Measurements from ENCODE around the gene RPTOR.

The RPTOR gene

GRCh38 chr17:80839970-80840369, 295.3 kb downstream of the RPTOR start:
- no peak for FAIRE-seq

- FAIRE-seq: no peak
These were observed 297.9 kb downstream of the RPTOR start for GRCh38 chr17:80842456-80843013.

GRCh38 chr17:80843741-80844156, 299.1 kb downstream of the RPTOR start:
- FAIRE-seq: no peak

DNA sequence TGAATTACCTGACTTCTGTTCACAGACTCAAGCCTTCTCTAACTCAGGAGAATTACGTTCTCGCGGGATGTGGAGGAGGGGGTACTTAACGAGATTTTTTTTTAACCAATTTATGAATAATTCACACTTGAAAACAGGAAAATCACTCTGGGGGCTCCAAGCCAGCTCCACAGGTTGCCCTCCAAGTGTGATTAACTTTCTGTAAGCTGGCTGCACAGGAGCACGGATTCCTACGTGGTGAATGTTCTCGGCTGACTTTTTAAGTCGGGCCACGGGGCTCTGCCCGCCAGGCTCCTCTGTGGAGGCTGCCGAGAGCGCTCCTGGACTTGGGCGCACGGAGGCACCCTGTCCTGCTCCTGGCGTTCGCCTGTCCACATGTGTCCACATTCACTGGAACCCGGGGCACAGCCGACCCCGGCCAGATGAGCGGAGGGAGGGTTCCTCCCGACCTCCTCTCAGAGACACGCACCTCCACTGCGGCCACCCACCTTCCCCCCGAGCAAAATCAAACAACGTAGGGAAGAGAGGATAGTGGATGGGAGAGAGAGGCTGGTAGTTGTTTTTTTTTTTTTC, 299.9 kb downstream of the RPTOR start:
- FAIRE-seq: no peak

GRCh38 chr17:80845069-80845862, 300.6 kb downstream of the RPTOR start:
- FAIRE-seq: no peak

- FAIRE-seq: no peak
These were observed 301.4 kb downstream of the RPTOR start for GRCh38 chr17:80845863-80846671.

DNA sequence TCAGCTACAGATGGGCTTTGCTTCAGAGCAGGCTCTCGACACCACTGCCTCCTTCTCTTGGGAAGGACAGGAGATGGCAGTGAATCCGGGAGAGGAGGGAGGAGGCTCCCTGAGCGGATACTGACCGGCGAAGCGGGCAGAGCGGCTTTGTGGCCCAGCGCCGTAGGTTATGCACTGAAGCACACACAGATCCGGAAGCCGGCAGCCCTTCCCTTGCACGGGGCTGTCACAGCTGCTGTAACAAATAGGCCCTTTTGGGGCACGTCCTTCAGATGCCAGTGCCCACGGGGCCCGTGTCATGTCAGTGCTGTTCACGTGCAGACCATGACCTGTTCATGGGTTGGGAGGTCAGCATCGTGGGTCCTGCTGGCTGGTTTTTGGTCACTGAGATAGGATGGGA, 302.3 kb downstream of the RPTOR start:
- FAIRE-seq: no peak

DNA sequence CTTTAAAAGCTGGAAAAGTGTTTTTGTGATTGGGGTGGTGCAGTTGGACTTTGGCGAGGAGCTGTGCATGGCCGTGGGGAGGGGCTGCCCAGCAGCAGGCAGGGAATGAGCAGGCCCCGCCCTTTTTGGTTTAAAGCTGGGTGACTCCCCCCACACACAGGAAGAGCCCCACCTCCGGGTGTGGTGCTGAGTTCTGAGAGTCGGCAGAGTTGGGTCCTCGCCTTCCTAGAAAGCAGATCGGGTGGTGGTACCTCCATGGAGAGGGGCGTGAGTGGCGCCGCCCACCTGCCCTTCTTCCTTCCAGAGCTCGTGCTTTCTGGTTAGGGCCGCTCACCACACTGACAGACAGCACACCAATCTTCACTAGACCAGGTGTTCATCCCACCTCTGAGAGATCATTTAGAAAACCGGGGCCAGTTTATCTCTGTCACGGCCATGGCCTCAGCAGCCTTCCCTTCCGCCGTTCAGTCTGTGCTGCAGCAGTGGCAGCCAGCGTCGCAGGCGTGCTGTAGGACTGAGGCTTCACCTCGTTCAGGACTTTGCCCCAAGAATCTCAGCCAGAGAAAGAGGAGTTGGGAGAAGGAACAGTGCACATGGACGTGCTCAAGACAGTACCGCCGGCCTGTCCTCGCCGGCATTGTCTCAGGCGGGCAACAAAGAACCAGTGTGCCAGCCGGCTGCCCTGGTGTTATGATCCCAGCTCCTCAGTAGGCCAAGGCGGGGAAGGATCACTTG, 303.0 kb downstream of the RPTOR start:
- FAIRE-seq: no peak

DNA sequence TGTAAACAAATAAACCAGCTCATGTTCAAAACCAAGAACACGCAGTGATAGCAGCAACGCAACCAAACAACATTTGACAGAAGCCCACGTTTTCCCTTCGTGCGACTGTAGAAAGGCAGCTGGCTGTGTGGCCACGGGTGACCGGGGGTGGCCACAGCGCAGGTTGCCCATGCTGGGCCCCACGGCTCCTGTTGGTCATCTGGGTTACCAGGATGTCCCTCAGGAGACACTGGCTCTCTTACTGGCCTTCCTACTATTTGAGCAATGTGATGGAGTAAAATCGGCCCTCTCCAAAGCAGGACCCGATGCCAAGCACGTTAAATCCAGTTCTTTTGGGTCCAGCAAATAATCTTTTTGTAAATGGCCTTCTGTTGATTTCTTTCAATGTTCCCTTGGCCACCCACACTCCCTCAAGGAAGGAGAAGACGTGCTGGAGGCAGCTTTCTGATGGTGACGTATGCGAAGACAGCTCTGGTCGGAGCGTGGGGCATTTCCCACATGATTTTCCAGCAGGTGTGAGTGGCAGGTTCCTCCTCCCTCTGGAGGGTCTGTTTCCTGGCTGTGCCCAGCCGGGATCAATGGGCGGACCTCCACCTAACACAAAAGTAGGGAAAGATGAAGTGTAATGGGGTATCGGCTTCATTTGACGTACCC, 303.9 kb downstream of the RPTOR start:
- FAIRE-seq: no peak

DNA sequence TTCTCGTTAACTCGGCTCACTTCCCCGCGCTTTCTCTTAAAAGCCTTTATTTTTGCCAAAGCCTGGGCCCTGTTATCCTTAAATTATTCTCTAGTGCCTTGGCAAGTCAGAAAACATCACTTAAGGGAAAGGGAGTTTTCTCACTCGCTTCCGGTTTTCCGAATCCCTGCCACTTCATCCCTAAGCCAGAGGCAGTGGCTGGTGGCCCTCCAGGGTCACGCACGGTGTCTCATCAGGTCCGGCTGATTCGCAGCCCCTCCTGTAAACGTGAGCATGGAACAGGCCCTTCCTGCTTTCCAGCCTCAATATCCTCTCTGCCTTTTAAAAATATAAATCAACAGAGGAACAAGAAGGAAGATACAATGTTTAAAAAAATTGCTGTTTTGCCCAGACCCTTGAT, 304.5 kb downstream of the RPTOR start:
- no peak for FAIRE-seq

DNA sequence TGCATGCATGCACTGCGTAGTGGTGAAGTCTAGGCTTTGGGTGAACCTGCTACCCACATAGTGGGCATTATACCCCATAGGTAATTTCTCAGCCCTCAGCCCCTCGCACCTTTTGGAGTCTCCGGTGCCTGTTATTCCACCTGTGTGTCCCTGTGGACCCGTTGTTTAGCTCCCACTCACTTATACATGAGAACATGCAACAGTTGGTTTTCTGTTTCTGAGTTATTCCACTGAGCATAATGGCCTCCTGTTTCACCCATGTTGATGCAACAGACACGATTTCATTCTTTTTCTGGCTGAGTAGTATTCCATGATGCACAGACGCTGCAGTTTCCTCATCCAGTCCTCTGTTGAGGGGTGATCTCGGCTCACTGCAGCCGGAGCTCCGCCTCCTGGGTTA, 305.5 kb downstream of the RPTOR start:
- no peak for FAIRE-seq

DNA sequence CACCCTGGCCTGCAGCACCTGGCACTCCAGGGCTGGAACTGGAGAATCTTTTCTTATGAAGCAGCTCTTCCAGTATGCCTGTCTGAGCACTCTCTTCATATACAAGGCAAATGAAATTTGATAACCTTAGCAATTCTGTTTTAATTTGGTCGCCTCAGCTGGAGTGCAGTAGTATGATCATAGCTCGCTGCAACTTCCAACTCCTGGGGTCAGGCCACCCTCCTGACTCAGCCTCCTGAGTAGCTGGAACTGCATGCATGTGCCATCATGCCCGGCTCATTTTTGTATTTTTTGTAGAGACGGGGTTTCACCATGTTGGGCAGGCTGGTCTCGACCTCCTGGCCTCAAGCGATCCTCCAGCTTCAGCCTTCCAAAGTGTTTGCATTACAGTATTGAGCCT, 306.2 kb downstream of the RPTOR start:
- no peak for FAIRE-seq

- no peak for FAIRE-seq
These were observed 306.8 kb downstream of the RPTOR start for GRCh38 chr17:80851277-80851925.

DNA sequence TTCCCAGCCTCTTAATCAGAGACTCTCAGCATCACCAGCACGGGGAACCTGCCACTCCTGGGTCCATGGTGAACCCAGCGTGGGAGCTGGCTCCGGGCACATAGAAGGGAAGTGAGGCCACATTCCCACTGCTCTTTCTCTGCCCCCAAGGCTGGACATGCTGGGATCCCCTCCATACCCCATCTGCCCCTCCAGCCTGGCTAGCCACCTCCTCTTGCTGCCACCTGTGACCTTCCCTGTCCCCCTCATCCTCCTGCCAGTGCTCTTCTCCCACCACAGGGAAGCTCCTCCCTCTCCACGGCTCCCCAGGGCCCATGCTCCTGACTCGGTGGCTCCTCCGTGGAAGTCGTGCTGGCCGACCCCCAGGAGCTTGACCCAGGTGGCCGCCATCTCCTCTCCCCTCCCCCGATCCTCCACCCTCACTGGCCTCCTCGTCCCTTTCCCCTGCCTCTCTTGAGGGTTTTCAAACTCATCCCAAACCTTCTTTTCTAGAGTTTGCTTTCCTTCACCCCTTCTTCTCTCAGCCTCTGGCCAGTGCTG, 307.9 kb downstream of the RPTOR start:
- FAIRE-seq: no peak

DNA sequence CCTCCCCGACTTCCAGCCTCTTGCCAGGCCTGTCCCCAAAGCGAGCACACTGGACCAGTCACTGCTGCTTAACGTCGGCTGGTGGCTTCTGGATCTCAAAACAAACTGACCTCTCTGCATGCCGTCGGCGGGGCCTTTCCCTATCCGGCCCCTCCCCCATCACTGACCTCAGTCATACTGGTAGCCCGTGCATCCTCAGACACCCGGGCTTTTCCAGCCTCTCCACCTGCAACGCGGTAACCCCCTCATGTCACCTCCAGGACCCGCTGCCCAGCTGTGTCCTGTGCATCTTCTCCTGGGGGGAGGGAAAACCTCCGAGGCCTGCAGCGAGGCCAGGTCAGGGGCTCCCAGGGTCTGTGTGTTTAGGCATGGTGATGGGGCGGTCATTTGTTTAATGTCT, 308.4 kb downstream of the RPTOR start:
- no peak for FAIRE-seq

GRCh38 chr17:80854220-80854619, 309.6 kb downstream of the RPTOR start:
- FAIRE-seq: no peak

- FAIRE-seq: no peak
These were observed 310.7 kb downstream of the RPTOR start for GRCh38 chr17:80855196-80855947.

DNA sequence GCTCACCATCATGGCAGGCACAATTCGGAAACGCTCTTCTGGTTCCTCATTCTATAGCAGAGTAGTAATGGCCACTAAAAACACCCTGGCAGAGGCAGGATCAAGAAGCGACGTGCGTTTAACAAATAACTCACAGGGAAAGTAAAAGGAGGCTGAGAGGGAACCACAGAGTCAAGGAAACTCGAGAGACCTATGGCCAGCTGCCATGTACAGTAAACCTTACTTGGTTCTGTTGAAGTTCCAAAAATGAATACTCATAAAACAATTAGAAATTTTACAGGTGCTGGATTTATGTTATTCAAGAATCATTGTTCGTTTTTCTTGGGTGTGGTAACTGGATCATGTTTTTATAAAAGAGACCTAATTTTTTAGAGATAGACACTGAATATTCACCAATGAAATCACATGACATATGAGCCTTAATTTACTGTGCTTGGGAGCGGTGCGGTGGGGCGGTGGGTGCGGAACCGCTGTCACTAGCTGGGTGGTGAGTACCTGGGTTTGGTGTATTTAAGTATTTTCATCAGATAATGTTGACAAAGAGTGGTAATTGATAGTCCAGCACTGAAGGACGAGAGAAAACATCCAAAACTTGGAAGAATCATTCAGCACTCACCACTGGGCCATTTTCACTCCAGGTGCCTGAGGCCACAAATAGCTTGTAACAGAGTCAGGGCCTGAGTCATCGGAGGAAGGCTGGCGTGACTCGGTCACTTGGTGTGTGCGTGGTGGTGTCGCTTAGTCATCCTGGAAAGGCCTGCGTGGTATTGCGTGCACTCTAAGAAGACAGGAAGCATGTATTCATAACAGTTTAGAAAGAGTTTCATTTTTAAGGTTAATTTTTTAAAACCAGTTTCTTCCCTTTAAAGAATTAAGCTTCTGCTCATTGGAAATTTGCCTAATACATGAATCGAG, 311.6 kb downstream of the RPTOR start:
- FAIRE-seq: no peak

Data from G401.6 (cell line).